CD14-positive monocyte (primary cell): ENCODE measurements around the gene DPH7. TPM values are rescaled to one million over a fixed set of nuclear protein-coding genes. Genes with fewer than 3 reads are reported as not detected.

Source experiments
- DNase-seq, 3 donors: peaks; one replicate each; pipeline ENCODE4 v3.0.0-alpha.2; 2011 to 2022
- H2AFZ ChIP-seq: 2 replicates; pipeline ENCODE4 v1.6.0; 2012; ENCODE audit warnings: mild to moderate bottlenecking, low read depth, low read length, inconsistent platforms; ENCODE audit not compliant: insufficient read depth, poor library complexity, severe bottlenecking
- H3K27ac ChIP-seq, 2 donors: 1 replicate in 1 of 2; 2 replicates in 1 of 2; pipeline ENCODE4 v1.5.1; 2012 to 2013; ENCODE audit warnings: low read length in 2 of 2, control low read depth in 1 of 2, inconsistent platforms in 1 of 2, low read depth in 1 of 2, mild to moderate bottlenecking in 1 of 2
- H3K27me3 ChIP-seq, 2 donors: one replicate each; pipeline versions ENCODE4 v1.6.0 to v1.6.1; 2011 to 2013; ENCODE audit warnings: low read length in 2 of 2; ENCODE audit not compliant: control insufficient read depth in 2 of 2, insufficient read depth in 2 of 2
- H3K36me3 ChIP-seq, 2 donors: replicated peaks in 1 of 2; 1 replicate in 1 of 2; 2 replicates in 1 of 2; pipeline versions ENCODE4 v1.5.1 to v1.6.1; 2012 to 2013; ENCODE audit warnings: low read length in 2 of 2, control low read depth in 1 of 2, inconsistent platforms in 1 of 2, mild to moderate bottlenecking in 1 of 2; ENCODE audit not compliant: insufficient read depth in 2 of 2, control insufficient read depth in 1 of 2
- H3K4me1 ChIP-seq, 2 donors: 1 replicate in 1 of 2; 2 replicates in 1 of 2; pipeline versions ENCODE4 v1.5.1 to v1.6.1; 2012 to 2013; ENCODE audit warnings: low read length in 2 of 2, control low read depth in 1 of 2, inconsistent platforms in 1 of 2, mild to moderate bottlenecking in 1 of 2, moderate library complexity in 1 of 2; ENCODE audit not compliant: insufficient read depth in 2 of 2, control insufficient read depth in 1 of 2
- H3K4me2 ChIP-seq: replicated peaks from 2 replicates; pipeline ENCODE3; 2012; ENCODE audit warnings: low read length, moderate library complexity, mild to moderate bottlenecking; ENCODE audit not compliant: poor library complexity, severe bottlenecking; ENCODE audit errors: extremely low read depth
- H3K4me3 ChIP-seq, 3 experiments: fragments of 200-600 bp in 1 of 3; sonication (generic) in 1 of 3; replicated peaks in 1 of 3; 1 replicate in 2 of 3; 2 replicates in 1 of 3; pipeline ENCODE4 v1.5.1; 2011 to 2013; ENCODE audit warnings: low read length in 3 of 3, mild to moderate bottlenecking in 3 of 3, control low read depth in 2 of 3, low read depth in 2 of 3, inconsistent platforms in 1 of 3, moderate library complexity in 1 of 3
- H3K79me2 ChIP-seq: 2 replicates; pipeline ENCODE4 v1.6.0; 2012; ENCODE audit warnings: mild to moderate bottlenecking, control low read depth, inconsistent platforms, low read length, moderate library complexity; ENCODE audit not compliant: insufficient read depth
- H3K9ac ChIP-seq: 2 replicates; pipeline ENCODE4 v1.6.0; 2017; ENCODE audit warnings: low read length, mild to moderate bottlenecking; ENCODE audit not compliant: insufficient read depth, poor library complexity, severe bottlenecking
- H3K9me3 ChIP-seq, 2 donors: replicated peaks in 1 of 2; 1 replicate in 1 of 2; 2 replicates in 1 of 2; pipeline versions ENCODE4 v1.5.1 to v1.6.1; 2012 to 2013; ENCODE audit warnings: low read length in 2 of 2, control low read depth in 1 of 2; ENCODE audit not compliant: control insufficient read depth in 1 of 2, insufficient read depth in 1 of 2
- H4K20me1 ChIP-seq: 2 replicates; pipeline ENCODE4 v1.6.0; 2012; ENCODE audit warnings: mild to moderate bottlenecking, low read length, control low read depth, moderate library complexity; ENCODE audit not compliant: insufficient read depth
- H3K27ac Mint-ChIP-seq, 7 donors: one replicate each; pipeline ENCODE4 v1.8.0; 2020; ENCODE audit warnings: mild to moderate bottlenecking in 7 of 7, mixed read lengths in 7 of 7, moderate library complexity in 6 of 7, inconsistent platforms in 2 of 7
- H3K27me3 Mint-ChIP-seq, 3 donors: one replicate each; pipeline ENCODE4 v1.8.0; 2021 to 2022; ENCODE audit warnings: low read depth in 3 of 3, mild to moderate bottlenecking in 3 of 3, mixed read lengths in 3 of 3, moderate library complexity in 3 of 3, inconsistent platforms in 1 of 3
- H3K36me3 Mint-ChIP-seq, 2 donors: one replicate each; pipeline ENCODE4 v1.8.0; 2020; ENCODE audit warnings: mixed read lengths in 2 of 2, inconsistent platforms in 1 of 2, mild to moderate bottlenecking in 1 of 2
- H3K4me1 Mint-ChIP-seq: one replicate; pipeline ENCODE4 v1.8.0; 2020; ENCODE audit warnings: mild to moderate bottlenecking, mixed read lengths
- H3K4me3 Mint-ChIP-seq, 2 donors: one replicate each; pipeline ENCODE4 v1.8.0; 2020; ENCODE audit warnings: mild to moderate bottlenecking in 2 of 2, mixed read lengths in 2 of 2, moderate library complexity in 1 of 2
- H3K9me3 Mint-ChIP-seq, 7 donors: one replicate each; pipeline ENCODE4 v1.8.0; 2020 to 2022; ENCODE audit warnings: mixed read lengths in 7 of 7, mild to moderate bottlenecking in 6 of 7, moderate library complexity in 6 of 7, inconsistent platforms in 2 of 7
- CTCF ChIP-seq: fragments of 200-600 bp; IDR thresholded peaks from one replicate; pipeline ENCODE4 v1.8.0; 2022; ENCODE audit warnings: antibody characterized with exemption, mild to moderate bottlenecking
- WGBS: methylation state at CpG from one replicate; pipeline ENCODE4 v1.1.5; 2013; ENCODE audit warnings: missing lambda C conversion rate; ENCODE audit not compliant: insufficient coverage; 5-methylcytosine and 5-hydroxymethylcytosine counted together
- intact Hi-C, 2 donors: fragments of 100-400 bp; cut with micrococcal nuclease; formaldehyde crosslinking; loops; one replicate each; pipeline versions ENCODE4 v1.15.0 to v1.15.1; 2023
- polyA plus RNA-seq, 3 donors: library from polyadenylated mRNA; depleted of rRNA in 1 of 3; unstranded in 2 of 3; stranded (reverse) in 1 of 3; fragments of 300-500 nt in 2 of 3; fragments of >200 nt in 1 of 3; fragmentation: Illumina TruSeq in 2 of 3; gene quantifications; 1 replicate in 2 of 3; 2 replicates in 1 of 3; pipeline ENCODE4 v1.2.3, GENCODE V29; 2012 to 2021

DPH7 gene
- polyA plus RNA-seq, 3 donors, result 13.1 to 45.6 (median 14.2) TPM

DNA sequence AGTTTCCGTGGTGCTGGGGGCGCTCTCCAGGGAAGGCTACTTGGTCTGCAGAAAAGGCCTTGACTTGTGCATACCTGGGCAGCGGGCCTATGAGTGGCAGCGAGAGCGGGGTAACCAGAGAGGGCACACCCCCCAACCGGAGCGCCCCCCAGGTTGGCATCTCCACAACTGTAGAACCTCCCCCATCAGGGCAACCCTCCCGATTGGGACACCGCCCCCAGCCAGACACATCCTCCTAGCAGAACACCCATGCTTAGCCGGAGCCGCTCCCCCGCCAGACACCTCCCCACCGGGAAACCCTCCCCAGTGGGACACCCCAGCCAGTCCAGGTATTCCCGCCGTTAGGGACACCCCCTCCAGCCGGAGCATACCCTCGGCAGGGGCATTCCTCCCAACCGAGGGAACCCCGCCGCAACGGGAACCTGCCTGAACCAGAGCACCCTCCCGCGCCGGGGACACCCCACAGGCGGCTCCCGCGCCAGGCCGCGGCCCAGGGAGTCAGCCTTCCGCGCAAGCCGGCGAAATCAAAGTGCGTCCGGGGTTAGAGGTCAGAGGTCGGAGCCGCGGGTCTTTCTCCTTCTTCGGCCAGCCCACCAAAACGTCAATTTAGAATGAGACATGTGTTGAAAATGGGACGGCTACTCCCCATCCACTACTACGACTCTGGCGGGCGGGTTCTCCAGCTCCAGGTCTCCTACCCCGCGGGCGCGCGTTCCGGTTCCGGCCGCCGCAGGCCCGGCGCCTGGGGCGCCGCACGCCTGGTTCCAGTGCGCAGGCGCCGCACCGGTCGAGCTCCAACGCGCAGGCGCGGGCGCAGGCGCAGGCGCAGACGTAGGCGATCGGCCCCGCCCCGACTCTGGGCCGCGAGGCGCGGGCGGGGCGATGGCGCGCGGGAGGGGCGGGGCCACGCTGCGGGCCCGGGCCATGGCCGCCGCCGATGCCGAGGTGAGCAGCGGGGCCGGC, 39.7 kb upstream of the DPH7 start, which contains the start of gene EHMT1:
Gene EHMT1, plus strand, starts transcription at position 901 of the 963 bp plus-strand sequence. Its CDS starts 24 bp downstream, at position 925.
- Mint-ChIP-seq H3K4me1 (peaks cover 36% of the 10 kb centered on the region), H3K9me3 (no peaks in the 10 kb centered on the region), H3K27ac (peak within 1 kb of the TSS; percentile 90 to 98 (median 95)), H3K4me3 (peak within 1 kb of the TSS; percentile 91 to 95), H3K36me3 (peaks cover 13 to 35% of the 10 kb centered on the region in 2 donors), H3K27me3 (no peaks in the 10 kb centered on the region)
- Histone ChIP-seq H3K4me3 (peak within 1 kb of the TSS; percentile 79 to 96 (median 94)), H3K4me1 (peaks cover 32 to 40% of the 10 kb centered on the region in 2 donors), H3K9ac (peak within 1 kb of the TSS; percentile 88), H3K27ac (peak within 1 kb of the TSS; percentile 83 to 94), H3K9me3 (no peaks in the 10 kb centered on the region), H3K79me2 (peaks cover 90% of the 10 kb centered on the region), H3K36me3 (peaks cover 29 to 37% of the 10 kb centered on the region in 2 donors), H3K27me3 (no peaks in the 10 kb centered on the region), H2AFZ (peak within 1 kb of the TSS; percentile 81), H4K20me1 (peaks cover 86% of the 10 kb centered on the region), H3K4me2 (peak within 1 kb of the TSS; percentile 92)
- intact Hi-C loops, result loop anchor here (1.0 to 5.0 kb wide), 2 partner anchors 12 to 41 kb away; partner anchors contain the start of gene DPH7 (in 2 of the 2)
- TF ChIP-seq CTCF, result no peak
- DNase-seq, result peak; percentile 79 to 87 (median 84)
- 1% methylated on average over 79 of the region's 94 CpGs for WGBS

GRCh38 chr9:137615387-137615871, 36.7 kb upstream of the DPH7 start:
- Histone ChIP-seq H3K4me2 (no peak overlapping the region), H3K79me2 (peaks cover 90% of the 10 kb centered on the region), H3K9ac (no peak overlapping the region), H2AFZ (no peak overlapping the region), H3K27me3 (no peaks in the 10 kb centered on the region), H4K20me1 (peaks cover 87% of the 10 kb centered on the region), H3K4me1 (peaks cover 42 to 56% of the 10 kb centered on the region in 2 donors), H3K9me3 (no peaks in the 10 kb centered on the region), H3K36me3 (peaks cover 32 to 49% of the 10 kb centered on the region in 2 donors), H3K4me3 (no peak overlapping the region), H3K27ac (no peak overlapping the region)
- intact Hi-C loops, result loop anchor here (5.0 kb wide), 1 partner anchor 38 kb away; the partner anchor contains the start of gene DPH7 (in 2 of the 2)
- no peak for TF ChIP-seq CTCF
- Mint-ChIP-seq H3K27me3 (no peaks in the 10 kb centered on the region), H3K36me3 (peaks cover 13 to 30% of the 10 kb centered on the region in 2 donors), H3K4me1 (peaks cover 45% of the 10 kb centered on the region), H3K27ac (no peak overlapping the region), H3K4me3 (no peak overlapping the region), H3K9me3 (no peaks in the 10 kb centered on the region)
- no peak for DNase-seq
- 94% methylated on average over 19 of the region's 19 CpGs for WGBS
